Psoas muscle (tissue), 8 donors: ENCODE data around the gene ZNF524. TPM values are rescaled to one million over a fixed set of nuclear protein-coding genes. Genes with fewer than 3 reads are reported as not detected.

Experiments used
- ATAC-seq, 4 donors: fragments of 200-7000 bp; cut with Tn5 transposase; one replicate each; pipeline ENCODE4 v1.9.1; 2020; ENCODE audit warnings: moderate library complexity in 3 of 4, mild to moderate bottlenecking in 2 of 4
- DNase-seq, 2 donors: peaks; one replicate each; pipeline ENCODE4 v3.0.0-alpha.2; 2020
- H3K27ac ChIP-seq: fragments of 200-600 bp; one replicate; pipeline ENCODE4 v1.8.0; 2022
- H3K27me3 ChIP-seq, 3 donors: fragments of 200-600 bp in 1 of 3; one replicate each; pipeline versions ENCODE4 v1.6.1 to v1.8.0; 2013 to 2022; ENCODE audit warnings: low read length in 2 of 3, mild to moderate bottlenecking in 2 of 3, moderate library complexity in 1 of 3; ENCODE audit not compliant: insufficient read depth in 3 of 3
- H3K36me3 ChIP-seq, 2 donors: fragments of 200-600 bp in 1 of 2; one replicate each; pipeline versions ENCODE4 v1.6.1 to v1.8.0; 2013 to 2022; ENCODE audit warnings: low read depth in 1 of 2, mild to moderate bottlenecking in 1 of 2, moderate library complexity in 1 of 2; ENCODE audit not compliant: insufficient read depth in 1 of 2
- H3K4me1 ChIP-seq: fragments of 200-600 bp; one replicate; pipeline ENCODE4 v1.8.0; 2022
- H3K4me3 ChIP-seq: fragments of 200-600 bp; one replicate; pipeline ENCODE4 v1.8.0; 2022; ENCODE audit warnings: mild to moderate bottlenecking
- H3K9me3 ChIP-seq: fragments of 200-600 bp; one replicate; pipeline ENCODE4 v1.8.0; 2022
- CTCF ChIP-seq: fragments of 200-600 bp; IDR thresholded peaks from one replicate; pipeline ENCODE4 v1.8.0; 2022; ENCODE audit warnings: antibody characterized with exemption
- WGBS, 3 donors: extraction: QIAGEN DNeasy Blood & Tissue Kit; methylation state at CpG; one replicate each; pipeline versions ENCODE4 v1.1.6 to v1.1.7; 2013; 5-methylcytosine and 5-hydroxymethylcytosine counted together
- intact Hi-C, 2 donors: fragments of 100-400 bp; cut with DNase I; formaldehyde crosslinking; loops; one replicate each; pipeline versions ENCODE4 v1.11.0 to v1.14.2; 2022
- polyA plus RNA-seq, 3 donors: library from polyadenylated mRNA; stranded (reverse); fragments of 200-250 nt; gene quantifications; one replicate each; pipeline ENCODE4 v1.2.3, GENCODE V29; 2013
- total RNA-seq, 4 donors: library from RNA; stranded (reverse); fragmentation: NEBNext Ultra II Directional in 2 of 4; extraction: Animal tissue kit (Norgen Biotek cat#: 25700) in 2 of 4; gene quantifications; one replicate each; pipeline versions ENCODE4 v1.2.1 to v1.2.4, GENCODE V29; 2021 to 2023
- donor health status: healthy with polysubstance abuse.
- donor health status: DM: no; HTN: no; CAD: no; lungs with moderate emphysema.
- donor health status: Bipolar disorder and iron deficiency.
- donor health status: healthy.
- donor health status: DM: yes; HTN: yes; CAD: no.
- donor health status: DM: no; HTN: no; CAD: no.
- donor health status: DM: no; HTN: no; CAD: no.
- donor health status: DM: yes; HTN: yes; CAD: no.

Gene ZNF524
- total and polyA plus RNA-seq, 7 donors: 21.4 to 52.5 (median 32.0) TPM

- Histone ChIP-seq H3K27me3 (no peaks in the 10 kb centered on the region), H3K4me1 (peaks cover 24% of the 10 kb centered on the region), H3K9me3 (no peaks in the 10 kb centered on the region), H3K4me3 (no peak overlapping the region), H3K27ac (no peak overlapping the region), H3K36me3 (peaks cover 7 to 46% of the 10 kb centered on the region in 2 donors)
- DNase-seq (no peak), ATAC-seq (no peak)
- TF ChIP-seq CTCF: no peak
- intact Hi-C loops: no loop called here
- 95 to 97% (median 97%) methylated on average over 71 to 98 of the region's 98 CpGs for WGBS, 3 donors
These were observed 14.8 kb downstream of the ZNF524 start for GRCh38 chr19:55614711-55615542.

GRCh38 chr19:55615543-55616394 lies 15.7 kb downstream of the ZNF524 start:
- intact Hi-C loops: no loop called here
- H3K36me3 ChIP-seq: peaks cover 7 to 41% of the 10 kb centered on the region in 2 donors
- ATAC-seq: no peak
- TF ChIP-seq CTCF: no peak
- peaks cover 33% of the 10 kb centered on the region for H3K4me1 ChIP-seq
- no peaks in the 10 kb centered on the region for H3K27me3 ChIP-seq
- H3K9me3 ChIP-seq: no peaks in the 10 kb centered on the region
- 97% methylated on average over 85 to 88 of the region's 88 CpGs for WGBS, 3 donors
- no peak for DNase-seq
- H3K27ac ChIP-seq: no peak overlapping the region
- no peak overlapping the region for H3K4me3 ChIP-seq

GRCh38 chr19:55616395-55616875 lies 16.3 kb downstream of the ZNF524 start:
- DNase-seq: no peak
- no peak overlapping the region for H3K4me3 ChIP-seq
- H3K27ac ChIP-seq: no peak overlapping the region
- intact Hi-C loops: no loop called here
- peaks cover 7 to 41% of the 10 kb centered on the region in 2 donors for H3K36me3 ChIP-seq
- TF ChIP-seq CTCF: no peak
- no peaks in the 10 kb centered on the region for H3K27me3 ChIP-seq
- H3K9me3 ChIP-seq: no peaks in the 10 kb centered on the region
- no peak for ATAC-seq
- WGBS, 3 donors: 97 to 98% (median 97%) methylated on average over 37 to 38 of the region's 38 CpGs
- peaks cover 30% of the 10 kb centered on the region for H3K4me1 ChIP-seq

- intact Hi-C loops: no loop called here
- no peak for TF ChIP-seq CTCF
These were observed 17.3 kb downstream of the ZNF524 start for GRCh38 chr19:55617426-55617825.

More at GRCh38 chr19:55617426-55617825, 17.3 kb downstream of the ZNF524 start:
- DNase-seq: no peak
- WGBS, 3 donors: 72 to 83% (median 82%) methylated on average over 8 of the region's 8 CpGs
- H3K9me3 ChIP-seq: no peaks in the 10 kb centered on the region
- peaks cover 22% of the 10 kb centered on the region for H3K4me1 ChIP-seq
- peaks cover 11 to 48% of the 10 kb centered on the region in 2 donors for H3K36me3 ChIP-seq
- H3K27ac ChIP-seq: peak overlapping the region; percentile 24
- no peaks in the 10 kb centered on the region for H3K27me3 ChIP-seq
- H3K4me3 ChIP-seq: no peak overlapping the region
- ATAC-seq: no peak
